Neural progenitor cell (in vitro differentiated cells): Measurements from ENCODE around the gene HACE1. TPM values are rescaled to one million over a fixed set of nuclear protein-coding genes. Genes with fewer than 3 reads are reported as not detected.

Source experiments
- DNase-seq: peaks from one replicate; pipeline ENCODE4 v3.0.0-alpha.2; 2016; ENCODE audit warnings: low spot score
- H2AFZ ChIP-seq: fragments of 200-600 bp; sonication (generic); replicated peaks from 2 replicates; pipeline ENCODE4 v1.6.1; 2016; ENCODE audit warnings: antibody characterized with exemption
- H3F3A ChIP-seq: fragments of 200-600 bp; sonication (generic); 2 replicates; pipeline ENCODE4 v1.6.1; 2016; ENCODE audit warnings: antibody characterized with exemption, low read depth
- H3K27ac ChIP-seq: fragments of 200-600 bp; sonication (generic); 2 replicates; pipeline ENCODE4 v1.5.1; 2016; ENCODE audit warnings: mild to moderate bottlenecking
- H3K27me3 ChIP-seq: fragments of 200-600 bp; sonication (generic); 2 replicates; pipeline ENCODE4 v1.6.1; 2016; ENCODE audit warnings: mild to moderate bottlenecking, moderate library complexity
- H3K36me3 ChIP-seq: fragments of 200-600 bp; sonication (generic); 2 replicates; pipeline ENCODE4 v1.5.1; 2016
- H3K4me1 ChIP-seq: fragments of 200-600 bp; sonication (generic); 2 replicates; pipeline ENCODE4 v1.6.1; 2016; ENCODE audit warnings: mixed run types
- H3K4me2 ChIP-seq: fragments of 200-600 bp; sonication (generic); 2 replicates; pipeline ENCODE4 v1.6.1; 2016
- H3K4me3 ChIP-seq: fragments of 200-600 bp; sonication (generic); 2 replicates; pipeline ENCODE4 v1.5.1; 2016
- H3K79me2 ChIP-seq: fragments of 200-600 bp; sonication (generic); 2 replicates; pipeline ENCODE4 v1.6.1; 2016; ENCODE audit warnings: low read depth
- H3K9ac ChIP-seq: fragments of 200-600 bp; sonication (generic); 2 replicates; pipeline ENCODE4 v1.6.1; 2016
- H3K9me3 ChIP-seq: fragments of 200-600 bp; sonication (generic); 2 replicates; pipeline ENCODE4 v1.5.1; 2016; ENCODE audit warnings: low read depth
- H4K20me1 ChIP-seq: fragments of 200-600 bp; sonication (generic); 2 replicates; pipeline ENCODE4 v1.6.1; 2016; ENCODE audit warnings: low read depth
- H3K27ac Mint-ChIP-seq: 3 replicates; pipeline ENCODE4 v1.8.0; 2021; ENCODE audit warnings: mixed read lengths
- H3K27me3 Mint-ChIP-seq: 2 replicates; pipeline ENCODE4 v1.8.0; 2022; ENCODE audit warnings: low read depth, mild to moderate bottlenecking, inconsistent platforms, moderate library complexity, mixed read lengths; ENCODE audit not compliant: insufficient read depth
- H3K36me3 Mint-ChIP-seq: 3 replicates; pipeline ENCODE4 v1.8.0; 2021; ENCODE audit warnings: mixed read lengths
- H3K4me1 Mint-ChIP-seq: 3 replicates; pipeline ENCODE4 v1.8.0; 2021; ENCODE audit warnings: mixed read lengths
- H3K4me3 Mint-ChIP-seq: 3 replicates; pipeline ENCODE4 v1.8.0; 2021; ENCODE audit warnings: mild to moderate bottlenecking, moderate library complexity, mixed read lengths
- H3K9me3 Mint-ChIP-seq: 3 replicates; pipeline ENCODE4 v1.8.0; 2020; ENCODE audit warnings: mixed read lengths
- EZH2 ChIP-seq: fragments of 200-600 bp; sonication (generic); IDR thresholded peaks from 2 replicates; pipeline ENCODE4 v1.6.1; 2017; ENCODE audit warnings: antibody characterized with exemption, mild to moderate bottlenecking, moderate library complexity
- EZH2phosphoT487 ChIP-seq: fragments of 200-600 bp; sonication (generic); IDR thresholded peaks from 2 replicates; pipeline ENCODE4 v1.6.1; 2017; ENCODE audit warnings: antibody characterized with exemption
- total RNA-seq: library from RNA; depleted of rRNA; stranded (reverse); fragments of >200 nt; gene quantifications from 2 replicates; pipeline ENCODE4 v1.2.3, GENCODE V29; 2015; ENCODE audit warnings: low replicate concordance
- TF ChIP-seq, protein P1 (sequence below): fragments of 200-600 bp; sonication (generic); IDR thresholded peaks from 2 replicates; pipeline ENCODE4 v1.5.1; 2017; ENCODE audit warnings: antibody characterized with exemption, mild to moderate bottlenecking

The HACE1 gene
- total RNA-seq, 1 donor from 2014 or later, result 53.3 TPM

GRCh38 chr6:104730450-104730849 is 129.3 kb downstream of the HACE1 start:
- Histone ChIP-seq H4K20me1 (no peaks in the 10 kb centered on the region), H3K79me2 (no peaks in the 10 kb centered on the region), H3K9me3 (no peaks in the 10 kb centered on the region), H3K36me3 (peaks cover 11% of the 10 kb centered on the region), H3K27me3 (no peaks in the 10 kb centered on the region), H3K4me3 (no peak overlapping the region), H3K27ac (no peak overlapping the region), H3K4me2 (no peak overlapping the region), H3K4me1 (no peaks in the 10 kb centered on the region), H3K9ac (no peak overlapping the region), H2AFZ (no peak overlapping the region), H3F3A (peaks cover 8% of the 10 kb centered on the region)
- no peak overlapping the region for H3K4me3 Mint-ChIP-seq
- no peak overlapping the region for H3K27ac Mint-ChIP-seq
- DNase-seq, result no peak
- no peaks in the 10 kb centered on the region for H3K27me3 Mint-ChIP-seq
- H3K9me3 Mint-ChIP-seq, result no peaks in the 10 kb centered on the region
- peaks cover 2% of the 10 kb centered on the region for H3K4me1 Mint-ChIP-seq
- H3K36me3 Mint-ChIP-seq, result peaks cover 11% of the 10 kb centered on the region
- no peak for TF ChIP-seq EZH2
- no peak for TF ChIP-seq EZH2phosphoT487
- TF ChIP-seq, protein P1, sequence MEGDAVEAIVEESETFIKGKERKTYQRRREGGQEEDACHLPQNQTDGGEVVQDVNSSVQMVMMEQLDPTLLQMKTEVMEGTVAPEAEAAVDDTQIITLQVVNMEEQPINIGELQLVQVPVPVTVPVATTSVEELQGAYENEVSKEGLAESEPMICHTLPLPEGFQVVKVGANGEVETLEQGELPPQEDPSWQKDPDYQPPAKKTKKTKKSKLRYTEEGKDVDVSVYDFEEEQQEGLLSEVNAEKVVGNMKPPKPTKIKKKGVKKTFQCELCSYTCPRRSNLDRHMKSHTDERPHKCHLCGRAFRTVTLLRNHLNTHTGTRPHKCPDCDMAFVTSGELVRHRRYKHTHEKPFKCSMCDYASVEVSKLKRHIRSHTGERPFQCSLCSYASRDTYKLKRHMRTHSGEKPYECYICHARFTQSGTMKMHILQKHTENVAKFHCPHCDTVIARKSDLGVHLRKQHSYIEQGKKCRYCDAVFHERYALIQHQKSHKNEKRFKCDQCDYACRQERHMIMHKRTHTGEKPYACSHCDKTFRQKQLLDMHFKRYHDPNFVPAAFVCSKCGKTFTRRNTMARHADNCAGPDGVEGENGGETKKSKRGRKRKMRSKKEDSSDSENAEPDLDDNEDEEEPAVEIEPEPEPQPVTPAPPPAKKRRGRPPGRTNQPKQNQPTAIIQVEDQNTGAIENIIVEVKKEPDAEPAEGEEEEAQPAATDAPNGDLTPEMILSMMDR, result no peak

DNA sequence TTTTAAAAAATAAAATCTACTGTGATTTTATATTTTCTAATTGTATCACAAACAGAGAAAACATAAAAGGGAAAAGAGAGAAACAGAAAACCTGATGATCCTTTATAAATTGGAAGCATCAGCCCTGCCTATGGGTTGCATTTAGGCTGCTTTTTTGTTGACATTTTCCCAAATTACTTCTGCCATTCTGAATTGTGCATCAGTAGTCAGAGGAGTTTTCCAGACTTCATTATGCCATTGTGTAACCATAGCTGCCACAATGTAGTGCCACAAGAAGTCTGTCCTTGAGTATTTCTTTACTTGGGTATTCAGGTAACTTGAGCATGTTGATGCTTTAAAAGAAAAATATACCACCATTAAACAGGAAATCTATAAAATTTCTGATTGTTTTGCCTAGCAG is 130.3 kb downstream of the HACE1 start:
- DNase-seq, result no peak
- no peaks in the 10 kb centered on the region for H3K9me3 ChIP-seq
- no peak overlapping the region for H2AFZ ChIP-seq
- no peak overlapping the region for H3K4me3 ChIP-seq
- H3K9ac ChIP-seq, result no peak overlapping the region
- TF ChIP-seq EZH2phosphoT487 (no peak), EZH2 (no peak)
- TF ChIP-seq, protein P1, result no peak
- no peak overlapping the region for H3K4me2 ChIP-seq
- peaks cover 2% of the 10 kb centered on the region for H3K4me1 Mint-ChIP-seq
- no peaks in the 10 kb centered on the region for H4K20me1 ChIP-seq
- H3F3A ChIP-seq, result peaks cover 9% of the 10 kb centered on the region
- H3K27ac Mint-ChIP-seq, result no peak overlapping the region
- peaks cover 11% of the 10 kb centered on the region for H3K36me3 Mint-ChIP-seq
- peaks cover 11% of the 10 kb centered on the region for H3K36me3 ChIP-seq
- H3K9me3 Mint-ChIP-seq, result no peaks in the 10 kb centered on the region
- H3K4me1 ChIP-seq, result no peaks in the 10 kb centered on the region
- no peaks in the 10 kb centered on the region for H3K27me3 ChIP-seq
- no peak overlapping the region for H3K27ac ChIP-seq
- H3K4me3 Mint-ChIP-seq, result no peak overlapping the region
- H3K27me3 Mint-ChIP-seq, result no peaks in the 10 kb centered on the region
- H3K79me2 ChIP-seq, result no peaks in the 10 kb centered on the region

DNA sequence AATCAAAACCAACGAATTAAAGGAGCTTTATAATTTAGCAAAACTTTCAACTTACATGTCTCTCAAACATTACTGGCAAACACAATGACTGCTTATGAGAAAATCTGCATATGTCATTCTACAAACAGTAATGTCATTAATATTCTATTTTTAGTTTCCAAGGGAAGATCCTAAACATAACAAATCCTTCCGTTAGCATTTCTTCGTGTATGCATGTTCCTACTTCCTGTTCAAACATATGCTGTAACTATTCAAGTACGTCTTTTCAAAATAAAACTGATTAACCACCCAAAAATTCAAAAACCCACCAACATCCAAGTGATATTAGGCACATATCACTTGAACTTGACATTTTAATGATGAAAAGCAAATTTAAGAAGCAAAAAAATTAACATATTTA is 131.3 kb downstream of the HACE1 start:
- TF ChIP-seq EZH2 (no peak), EZH2phosphoT487 (no peak)
- TF ChIP-seq, protein P1, result no peak
- H4K20me1 ChIP-seq, result no peaks in the 10 kb centered on the region
- Mint-ChIP-seq H3K27ac (no peak overlapping the region), H3K4me1 (peaks cover 2% of the 10 kb centered on the region), H3K27me3 (no peaks in the 10 kb centered on the region), H3K36me3 (peaks cover 11% of the 10 kb centered on the region), H3K9me3 (no peaks in the 10 kb centered on the region), H3K4me3 (no peak overlapping the region)
- peaks cover 9% of the 10 kb centered on the region for H3F3A ChIP-seq
- peaks cover 11% of the 10 kb centered on the region for H3K36me3 ChIP-seq
- no peaks in the 10 kb centered on the region for H3K4me1 ChIP-seq
- H3K27ac ChIP-seq, result no peak overlapping the region
- no peaks in the 10 kb centered on the region for H3K79me2 ChIP-seq
- no peak overlapping the region for H2AFZ ChIP-seq
- no peaks in the 10 kb centered on the region for H3K9me3 ChIP-seq
- DNase-seq, result no peak
- no peak overlapping the region for H3K4me2 ChIP-seq
- H3K4me3 ChIP-seq, result no peak overlapping the region
- no peaks in the 10 kb centered on the region for H3K27me3 ChIP-seq
- no peak overlapping the region for H3K9ac ChIP-seq
